Measurements from ENCODE around the gene MCC. TPM values are rescaled to one million over a fixed set of nuclear protein-coding genes. Genes with fewer than 3 reads are reported as not detected.

The MCC gene
- total and polyA plus RNA-seq, 2 of the 4 experiments (the other 2 are of a cell fraction): 5.0 to 20.6 TPM

DNA sequence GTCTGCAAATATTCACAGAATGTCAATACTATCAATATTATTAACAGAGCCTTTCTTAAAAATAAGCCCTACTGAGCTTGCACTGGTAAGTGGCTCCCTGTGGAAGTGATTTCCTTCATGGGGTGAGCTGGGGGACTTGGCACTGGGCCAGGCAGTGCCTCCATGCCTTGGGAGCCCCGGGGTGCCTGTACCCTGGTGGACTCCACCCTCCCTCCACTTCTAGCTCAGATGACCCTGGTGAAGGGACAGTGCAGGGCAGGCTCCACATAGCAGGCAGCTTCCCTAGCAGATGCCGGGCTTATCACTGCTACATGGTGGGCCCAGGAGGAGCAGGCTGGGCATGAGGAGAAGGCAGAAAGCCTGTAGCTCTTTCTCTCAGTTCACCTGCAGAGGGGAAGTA, 392.4 kb downstream of the MCC start:
- no peaks in the 10 kb centered on the region for H3K9me3 ChIP-seq (ENCODE audit: control insufficient read depth, insufficient read depth, low read length)
- H4K20me1 ChIP-seq (ENCODE audit: insufficient read depth, low read length): no peaks in the 10 kb centered on the region
- H2BK15ac ChIP-seq (ENCODE audit: low read depth, low read length): no peak overlapping the region
- H4K5ac ChIP-seq (ENCODE audit: low read depth, low read length): no peak overlapping the region
- no peak overlapping the region for H3K4me3 ChIP-seq (ENCODE audit: insufficient read depth, low read depth, low read length)
- H2BK20ac ChIP-seq (ENCODE audit: low read depth, low read length): no peak overlapping the region
- no peak overlapping the region for H3K23ac ChIP-seq (ENCODE audit: low read depth, low read length)
- H4K91ac ChIP-seq (ENCODE audit: insufficient read depth, low read depth, low read length): no peak overlapping the region
- H3K18ac ChIP-seq (ENCODE audit: low read depth, low read length): no peak overlapping the region
- ATAC-seq (ENCODE audit: low read depth): no peak
- ChIA-PET CTCF (no interaction called here), POLR2A (ENCODE audit: unreplicated experiment) (no interaction called here)
- no peak overlapping the region for H4K8ac ChIP-seq (ENCODE audit: low read depth in 2 of 2, low read length in 2 of 2)
- no peak overlapping the region for H2AK5ac ChIP-seq (ENCODE audit: low read depth, low read length)
- no peaks in the 10 kb centered on the region for H3K27me3 ChIP-seq (ENCODE audit: control insufficient read depth, insufficient read depth, low read length)
- H3K4me2 ChIP-seq (ENCODE audit: low read depth, low read length): no peak overlapping the region
- H2AFZ ChIP-seq (replicated peaks; ENCODE audit: low read length, poor library complexity): no peak overlapping the region
- no TSS peak for BruUV-seq (replicated peaks)
- peaks cover 29% of the 10 kb centered on the region for H3K36me3 ChIP-seq (ENCODE audit: control insufficient read depth, insufficient read depth, low read length)
- H3K27ac ChIP-seq (ENCODE audit: insufficient read depth, low read length): no peak overlapping the region
- H2BK120ac ChIP-seq (ENCODE audit: low read depth, low read length): no peak overlapping the region
- H2AK9ac ChIP-seq (replicated peaks; ENCODE audit: low read depth, low read length, poor library complexity): no peak overlapping the region
- WGBS, 2 experiments (ENCODE audit: extremely low coverage in 2 of 2, insufficient read length in 1 of 2): no CpG with 5 or more reads among the region's 2 CpGs
- TF ChIP-seq MAZ (IDR thresholded peaks at IDR 0.05; ENCODE audit: borderline replicate concordance, low read depth, low read length): no peak
- TF ChIP-seq RFX5 (IDR thresholded peaks at IDR 0.05; ENCODE audit: low read depth, low read length): no peak
- TF ChIP-seq MAFK (IDR thresholded peaks at IDR 0.05; ENCODE audit: low read depth, low read length): no peak
- TF ChIP-seq, protein P1, sequence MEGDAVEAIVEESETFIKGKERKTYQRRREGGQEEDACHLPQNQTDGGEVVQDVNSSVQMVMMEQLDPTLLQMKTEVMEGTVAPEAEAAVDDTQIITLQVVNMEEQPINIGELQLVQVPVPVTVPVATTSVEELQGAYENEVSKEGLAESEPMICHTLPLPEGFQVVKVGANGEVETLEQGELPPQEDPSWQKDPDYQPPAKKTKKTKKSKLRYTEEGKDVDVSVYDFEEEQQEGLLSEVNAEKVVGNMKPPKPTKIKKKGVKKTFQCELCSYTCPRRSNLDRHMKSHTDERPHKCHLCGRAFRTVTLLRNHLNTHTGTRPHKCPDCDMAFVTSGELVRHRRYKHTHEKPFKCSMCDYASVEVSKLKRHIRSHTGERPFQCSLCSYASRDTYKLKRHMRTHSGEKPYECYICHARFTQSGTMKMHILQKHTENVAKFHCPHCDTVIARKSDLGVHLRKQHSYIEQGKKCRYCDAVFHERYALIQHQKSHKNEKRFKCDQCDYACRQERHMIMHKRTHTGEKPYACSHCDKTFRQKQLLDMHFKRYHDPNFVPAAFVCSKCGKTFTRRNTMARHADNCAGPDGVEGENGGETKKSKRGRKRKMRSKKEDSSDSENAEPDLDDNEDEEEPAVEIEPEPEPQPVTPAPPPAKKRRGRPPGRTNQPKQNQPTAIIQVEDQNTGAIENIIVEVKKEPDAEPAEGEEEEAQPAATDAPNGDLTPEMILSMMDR (conservative IDR thresholded peaks at IDR 0.05; ENCODE audit: low read depth, low read length): no peak
- no peak for TF ChIP-seq RCOR1 (IDR thresholded peaks at IDR 0.05; ENCODE audit: insufficient replicate concordance, low read length)
- no peak overlapping the region for H3K9ac ChIP-seq (ENCODE audit: low read depth, low read length)
- dilution Hi-C loops (cut with HindIII; ENCODE audit: low sequenced_read_pairs, unreplicated experiment): no loop called here
- H3K14ac ChIP-seq (replicated peaks; ENCODE audit: low read depth, low read length): no peak overlapping the region
- intact Hi-C loops (cut with micrococcal nuclease): no loop called here
- H3K56ac ChIP-seq (ENCODE audit: extremely low read depth, insufficient read depth, low read length): no peak overlapping the region
- H3K79me1 ChIP-seq (ENCODE audit: low read depth in 1 of 2, low read length in 2 of 2): no peaks in the 10 kb centered on the region; a peak in 1 of 4 replicates
- in situ Hi-C loops (cut with MboI; ENCODE audit: low sequenced_read_pairs): no loop called here
- no peak overlapping the region for H2BK5ac ChIP-seq (ENCODE audit: low read depth, low read length, poor library complexity, severe bottlenecking)
- H3K4ac ChIP-seq (ENCODE audit: low read depth, low read length): no peak overlapping the region
- H3K9me1 ChIP-seq (ENCODE audit: insufficient read depth, low read length): peaks cover 6% of the 10 kb centered on the region; the same call in 1 of the 2 replicates
- no peak for DNase-seq
- peaks cover 1% of the 10 kb centered on the region; the same call in 1 of the 2 replicates for H3K4me1 ChIP-seq (ENCODE audit: control insufficient read depth, insufficient read depth, low read length)
